ENCODE results near the gene NUP37.
"Not testable (repeated sequence)": the region's sequence is repeated elsewhere in the genome, so short reads cannot be mapped to it uniquely, and the experiment has no call there.

NUP37 gene, protein sequence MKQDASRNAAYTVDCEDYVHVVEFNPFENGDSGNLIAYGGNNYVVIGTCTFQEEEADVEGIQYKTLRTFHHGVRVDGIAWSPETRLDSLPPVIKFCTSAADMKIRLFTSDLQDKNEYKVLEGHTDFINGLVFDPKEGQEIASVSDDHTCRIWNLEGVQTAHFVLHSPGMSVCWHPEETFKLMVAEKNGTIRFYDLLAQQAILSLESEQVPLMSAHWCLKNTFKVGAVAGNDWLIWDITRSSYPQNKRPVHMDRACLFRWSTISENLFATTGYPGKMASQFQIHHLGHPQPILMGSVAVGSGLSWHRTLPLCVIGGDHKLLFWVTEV

GRCh38 chr12:102119674-102120563 is at the start of gene NUP37, which contains the start of gene PARPBP:
Gene NUP37 (minus strand): TSS chr12:102120114. CDS start chr12:102118518, 1,596 bp downstream.
Gene PARPBP (plus strand): TSS chr12:102120183. CDS start chr12:102123889, 3,706 bp downstream.
- H3K4me3 ChIP-seq (ENCODE audit: low read length): peak within 1 kb of the TSS; percentile 82
- TF ChIP-seq, protein P1, sequence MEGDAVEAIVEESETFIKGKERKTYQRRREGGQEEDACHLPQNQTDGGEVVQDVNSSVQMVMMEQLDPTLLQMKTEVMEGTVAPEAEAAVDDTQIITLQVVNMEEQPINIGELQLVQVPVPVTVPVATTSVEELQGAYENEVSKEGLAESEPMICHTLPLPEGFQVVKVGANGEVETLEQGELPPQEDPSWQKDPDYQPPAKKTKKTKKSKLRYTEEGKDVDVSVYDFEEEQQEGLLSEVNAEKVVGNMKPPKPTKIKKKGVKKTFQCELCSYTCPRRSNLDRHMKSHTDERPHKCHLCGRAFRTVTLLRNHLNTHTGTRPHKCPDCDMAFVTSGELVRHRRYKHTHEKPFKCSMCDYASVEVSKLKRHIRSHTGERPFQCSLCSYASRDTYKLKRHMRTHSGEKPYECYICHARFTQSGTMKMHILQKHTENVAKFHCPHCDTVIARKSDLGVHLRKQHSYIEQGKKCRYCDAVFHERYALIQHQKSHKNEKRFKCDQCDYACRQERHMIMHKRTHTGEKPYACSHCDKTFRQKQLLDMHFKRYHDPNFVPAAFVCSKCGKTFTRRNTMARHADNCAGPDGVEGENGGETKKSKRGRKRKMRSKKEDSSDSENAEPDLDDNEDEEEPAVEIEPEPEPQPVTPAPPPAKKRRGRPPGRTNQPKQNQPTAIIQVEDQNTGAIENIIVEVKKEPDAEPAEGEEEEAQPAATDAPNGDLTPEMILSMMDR (conservative IDR thresholded peaks at IDR 0.05; ENCODE audit: low read length): peak; percentile 7; the same call in 1 of the 2 replicates
- DNase-seq (ENCODE audit: low read depth): peak; percentile 83

GRCh38 chr12:102167821-102168604 is 48.1 kb upstream of the NUP37 start:
- DNase-seq (ENCODE audit: low read depth): peak; percentile 45
- 0 out of 2 replicates have a peak overlapping the region, but pooled peaks have one; percentile 9 for H3K4me3 ChIP-seq (ENCODE audit: low read length)
- TF ChIP-seq, protein P1 (conservative IDR thresholded peaks at IDR 0.05; ENCODE audit: low read length): no peak

GRCh38 chr12:102163383-102163782 is 43.5 kb upstream of the NUP37 start:
- TF ChIP-seq, protein P1 (conservative IDR thresholded peaks at IDR 0.05; ENCODE audit: low read length): no peak
- no peak overlapping the region for H3K4me3 ChIP-seq (ENCODE audit: low read length)
- no peak for DNase-seq (ENCODE audit: low read depth)

GRCh38 chr12:102155206-102155605 is 35.3 kb upstream of the NUP37 start:
- DNase-seq (ENCODE audit: low read depth); H3K4me3 ChIP-seq (ENCODE audit: low read length): not testable (repeated sequence)

DNA sequence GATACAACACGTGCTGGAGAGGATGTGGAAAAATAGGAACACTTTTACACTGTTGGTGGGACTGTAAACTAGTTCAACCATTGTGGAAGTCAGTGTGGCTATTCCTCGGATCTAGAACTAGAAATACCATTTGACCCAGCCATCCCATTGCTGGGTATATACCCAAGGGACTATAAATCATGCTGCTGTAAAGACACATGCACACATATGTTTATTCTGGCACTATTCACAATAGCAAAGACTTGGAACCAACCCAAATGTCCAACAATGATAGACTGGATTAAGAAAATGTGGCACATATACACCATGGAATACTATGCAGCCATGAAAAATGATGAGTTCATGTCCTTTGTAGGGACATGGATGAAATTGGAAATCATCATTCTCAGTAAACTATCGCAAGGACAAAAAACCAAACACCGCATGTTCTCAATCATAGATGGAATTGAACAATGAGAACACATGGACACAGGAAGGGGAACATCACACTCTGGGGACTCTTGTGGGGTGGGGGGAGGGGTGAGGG is 27.2 kb upstream of the NUP37 start:
- not testable (repeated sequence) for H3K4me3 ChIP-seq (ENCODE audit: low read length); DNase-seq (ENCODE audit: low read depth)

- TF ChIP-seq, protein P1 (conservative IDR thresholded peaks at IDR 0.05; ENCODE audit: low read length): no peak
- H3K4me3 ChIP-seq (ENCODE audit: low read length): no peak overlapping the region
- peak; percentile 2 for DNase-seq (ENCODE audit: low read depth)
These were observed 24.3 kb upstream of the NUP37 start for GRCh38 chr12:102144221-102144620.

DNA sequence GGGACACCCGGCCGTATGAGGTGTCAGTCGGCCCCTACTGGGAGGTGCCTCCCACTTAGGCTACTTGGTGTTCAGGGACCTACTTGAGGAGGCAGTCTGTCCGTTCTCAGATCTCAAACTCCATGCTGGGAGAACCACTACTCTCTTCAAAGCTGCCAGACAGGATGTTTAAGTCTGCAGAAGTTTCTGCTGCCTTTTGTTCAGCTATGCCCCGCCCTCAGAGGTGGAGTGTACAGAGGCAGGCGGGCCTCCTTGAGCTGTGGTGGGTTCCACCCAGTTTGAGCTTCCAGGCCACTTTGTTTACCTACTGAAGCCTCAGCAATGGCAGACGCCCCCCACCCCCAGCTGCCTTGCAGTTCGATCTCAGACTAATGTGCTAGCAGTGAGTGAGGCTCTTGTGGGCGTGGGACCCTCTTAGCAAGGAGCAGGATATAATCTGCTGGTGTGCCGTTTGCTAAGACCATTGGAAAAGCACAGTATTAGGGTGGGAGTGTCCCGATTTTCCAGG is 23.0 kb upstream of the NUP37 start:
- not testable (repeated sequence) for DNase-seq (ENCODE audit: low read depth); H3K4me3 ChIP-seq (ENCODE audit: low read length)

DNA sequence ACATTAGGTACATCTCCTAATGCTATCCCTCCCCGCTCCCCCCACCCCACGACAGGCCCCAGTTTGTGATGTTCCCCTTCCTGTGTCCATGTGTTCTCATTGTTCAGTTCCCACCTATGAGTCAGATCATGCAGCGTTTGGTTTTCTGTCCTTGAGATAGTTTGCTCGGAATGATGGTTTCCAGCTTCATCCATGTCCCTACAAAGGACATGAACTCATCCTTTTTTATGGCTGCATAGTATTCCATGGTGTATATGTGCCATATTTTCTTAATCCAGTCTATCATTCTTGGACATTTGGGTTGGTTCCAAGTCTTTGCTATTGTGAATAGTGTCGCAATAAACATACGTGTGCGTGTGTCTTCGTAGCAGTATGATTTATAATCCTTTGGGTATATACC is 17.7 kb upstream of the NUP37 start:
- not testable (repeated sequence) for H3K4me3 ChIP-seq (ENCODE audit: low read length); DNase-seq (ENCODE audit: low read depth)

GRCh38 chr12:102131442-102131841 is 11.5 kb upstream of the NUP37 start:
- DNase-seq (ENCODE audit: low read depth); H3K4me3 ChIP-seq (ENCODE audit: low read length): not testable (repeated sequence)

- DNase-seq (ENCODE audit: low read depth); H3K4me3 ChIP-seq (ENCODE audit: low read length): not testable (repeated sequence)
These were observed 10.8 kb upstream of the NUP37 start for GRCh38 chr12:102130720-102131119.

DNA sequence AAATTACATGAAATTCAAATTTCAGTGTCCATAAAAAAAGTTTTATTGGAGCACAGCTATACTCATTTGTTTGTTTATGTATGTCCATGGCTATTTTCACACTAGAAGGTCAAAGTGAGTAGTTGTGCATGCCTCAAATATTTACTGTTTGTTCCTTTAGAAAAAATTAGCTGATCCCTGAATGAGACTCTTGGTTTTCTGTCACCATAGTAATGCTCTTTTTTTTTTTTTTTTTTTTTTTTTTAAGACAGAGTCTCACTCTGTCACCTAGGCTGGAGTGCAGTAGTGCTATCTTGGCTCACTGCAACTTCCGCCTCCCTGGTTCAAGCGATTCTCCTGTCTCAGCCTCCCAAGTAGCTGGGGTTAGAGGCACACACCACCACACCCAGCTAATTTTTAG is 1.4 kb upstream of the NUP37 start:
- H3K4me3 ChIP-seq (ENCODE audit: low read length); DNase-seq (ENCODE audit: low read depth): not testable (repeated sequence)
